Measurements from ENCODE around the gene MBTPS1.
A peak's percentile ranks its signal among the peaks of the same experiment; 100 is the strongest.

MBTPS1 gene

GRCh38 chr16:84015399-84015798 lies 101.3 kb downstream of the MBTPS1 start:
- H3K36me3 Mint-ChIP-seq = no peaks in the 10 kb centered on the region
- H3K4me3 Mint-ChIP-seq = no peak overlapping the region
- H3K4me1 Mint-ChIP-seq = peaks cover 13% of the 10 kb centered on the region
- H3K27ac Mint-ChIP-seq = no peak overlapping the region
- peaks cover 45% of the 10 kb centered on the region for H3K27me3 Mint-ChIP-seq
- peaks cover 6% of the 10 kb centered on the region for H3K9me3 Mint-ChIP-seq
- no peak for ATAC-seq

- Mint-ChIP-seq H3K27ac (no peak overlapping the region), H3K36me3 (no peaks in the 10 kb centered on the region), H3K9me3 (peaks cover 6% of the 10 kb centered on the region), H3K4me3 (peak overlapping the region; percentile 9), H3K27me3 (peaks cover 45% of the 10 kb centered on the region), H3K4me1 (peaks cover 13% of the 10 kb centered on the region)
- ATAC-seq = no peak
These were observed 102.0 kb downstream of the MBTPS1 start for GRCh38 chr16:84014570-84015327.

GRCh38 chr16:84013787-84014569 lies 102.8 kb downstream of the MBTPS1 start:
- peaks cover 6% of the 10 kb centered on the region for H3K9me3 Mint-ChIP-seq
- H3K27ac Mint-ChIP-seq = no peak overlapping the region
- ATAC-seq = peak; percentile 76
- peak overlapping the region; percentile 9 for H3K4me3 Mint-ChIP-seq
- H3K4me1 Mint-ChIP-seq = peaks cover 13% of the 10 kb centered on the region
- H3K27me3 Mint-ChIP-seq = peaks cover 44% of the 10 kb centered on the region
- H3K36me3 Mint-ChIP-seq = no peaks in the 10 kb centered on the region

GRCh38 chr16:84009282-84009681 lies 107.5 kb downstream of the MBTPS1 start:
- no peak for ATAC-seq
- Mint-ChIP-seq H3K4me3 (no peak overlapping the region), H3K9me3 (peaks cover 3% of the 10 kb centered on the region), H3K27ac (no peak overlapping the region), H3K27me3 (peaks cover 26% of the 10 kb centered on the region), H3K4me1 (peaks cover 5% of the 10 kb centered on the region), H3K36me3 (no peaks in the 10 kb centered on the region)

- Mint-ChIP-seq H3K27me3 (peaks cover 25% of the 10 kb centered on the region), H3K4me1 (no peaks in the 10 kb centered on the region), H3K9me3 (peaks cover 3% of the 10 kb centered on the region), H3K4me3 (no peak overlapping the region), H3K27ac (no peak overlapping the region), H3K36me3 (no peaks in the 10 kb centered on the region)
- ATAC-seq = no peak
These were observed 108.8 kb downstream of the MBTPS1 start for GRCh38 chr16:84007965-84008364.

- peaks cover 3% of the 10 kb centered on the region for H3K9me3 Mint-ChIP-seq
- H3K4me3 Mint-ChIP-seq = no peak overlapping the region
- H3K36me3 Mint-ChIP-seq = no peaks in the 10 kb centered on the region
- peaks cover 30% of the 10 kb centered on the region for H3K27me3 Mint-ChIP-seq
- H3K27ac Mint-ChIP-seq = no peak overlapping the region
- H3K4me1 Mint-ChIP-seq = no peaks in the 10 kb centered on the region
- ATAC-seq = no peak
These were observed 109.2 kb downstream of the MBTPS1 start for GRCh38 chr16:84007520-84007919.

- Mint-ChIP-seq H3K4me1 (no peaks in the 10 kb centered on the region), H3K36me3 (no peaks in the 10 kb centered on the region), H3K27me3 (peaks cover 26% of the 10 kb centered on the region), H3K4me3 (no peak overlapping the region), H3K9me3 (peaks cover 3% of the 10 kb centered on the region), H3K27ac (no peak overlapping the region)
- ATAC-seq = no peak
These were observed 111.4 kb downstream of the MBTPS1 start for GRCh38 chr16:84005391-84005790.

- Mint-ChIP-seq H3K36me3 (no peaks in the 10 kb centered on the region), H3K4me1 (no peaks in the 10 kb centered on the region), H3K9me3 (peaks cover 3% of the 10 kb centered on the region), H3K27ac (no peak overlapping the region), H3K27me3 (peaks cover 21% of the 10 kb centered on the region), H3K4me3 (no peak overlapping the region)
- no peak for ATAC-seq
These were observed 112.3 kb downstream of the MBTPS1 start for GRCh38 chr16:84004442-84004841.

Measured in stimulated activated memory B cell treated with anti-CD40 and anti-IgM and Interleukin-4, amounts not matched to agents 10 μg/mL and 1 μg/mL and 100 μg/mL, for 72 hours (primary cell).